ENCODE measurements around the gene UBE2L3.
"Not testable (repeated sequence)": the region's sequence is repeated elsewhere in the genome, so short reads cannot be mapped to it uniquely, and the experiment has no call there.

UBE2L3 gene

DNA sequence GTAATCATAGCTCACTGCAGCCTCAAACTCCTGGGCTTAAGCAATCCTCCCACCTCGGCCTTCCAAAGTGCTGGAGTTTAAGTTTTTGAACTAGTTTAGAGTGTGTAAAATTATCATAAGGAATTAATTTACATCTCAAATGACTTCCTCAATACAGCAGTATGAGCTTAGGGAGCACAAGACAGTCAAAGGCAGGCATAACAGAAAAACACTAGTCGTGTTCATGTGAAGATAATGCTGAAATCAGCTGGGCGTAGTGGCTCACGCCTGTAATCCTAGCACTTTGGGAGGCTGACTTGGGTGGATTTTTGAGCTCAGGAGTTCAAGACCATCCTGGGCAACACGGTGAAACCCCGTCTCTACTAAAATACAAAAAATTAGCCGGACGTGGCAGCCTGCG is 36.5 kb downstream of the UBE2L3 start:
- Histone ChIP-seq H2AFZ (ENCODE audit: low read depth, low read length, severe bottlenecking) (no peak overlapping the region), H3K79me2 (ENCODE audit: insufficient read depth, low read length) (peaks cover 61% of the 10 kb centered on the region), H3K4me2 (ENCODE audit: low read depth, low read length, poor library complexity, severe bottlenecking) (no peak overlapping the region), H3K4me3 (ENCODE audit: insufficient read depth, low read length, poor library complexity, severe bottlenecking) (no peak overlapping the region), H3K36me3 (ENCODE audit: low read length) (no peaks in the 10 kb centered on the region), H3K9me3 (ENCODE audit: insufficient read depth, low read length) (no peaks in the 10 kb centered on the region), H3F3A (ENCODE audit: insufficient read depth) (no peaks in the 10 kb centered on the region), H4K20me1 (ENCODE audit: low read depth, low read length) (no peaks in the 10 kb centered on the region), H3K27ac (ENCODE audit: low read depth, low read length) (no peak overlapping the region), H3K27me3 (ENCODE audit: low read length) (no peaks in the 10 kb centered on the region), H3K9ac (ENCODE audit: low read length) (no peak overlapping the region), H3K9me2 (replicated peaks; ENCODE audit: insufficient read depth, low read length) (no peaks in the 10 kb centered on the region)
- TF ChIP-seq, protein P1, sequence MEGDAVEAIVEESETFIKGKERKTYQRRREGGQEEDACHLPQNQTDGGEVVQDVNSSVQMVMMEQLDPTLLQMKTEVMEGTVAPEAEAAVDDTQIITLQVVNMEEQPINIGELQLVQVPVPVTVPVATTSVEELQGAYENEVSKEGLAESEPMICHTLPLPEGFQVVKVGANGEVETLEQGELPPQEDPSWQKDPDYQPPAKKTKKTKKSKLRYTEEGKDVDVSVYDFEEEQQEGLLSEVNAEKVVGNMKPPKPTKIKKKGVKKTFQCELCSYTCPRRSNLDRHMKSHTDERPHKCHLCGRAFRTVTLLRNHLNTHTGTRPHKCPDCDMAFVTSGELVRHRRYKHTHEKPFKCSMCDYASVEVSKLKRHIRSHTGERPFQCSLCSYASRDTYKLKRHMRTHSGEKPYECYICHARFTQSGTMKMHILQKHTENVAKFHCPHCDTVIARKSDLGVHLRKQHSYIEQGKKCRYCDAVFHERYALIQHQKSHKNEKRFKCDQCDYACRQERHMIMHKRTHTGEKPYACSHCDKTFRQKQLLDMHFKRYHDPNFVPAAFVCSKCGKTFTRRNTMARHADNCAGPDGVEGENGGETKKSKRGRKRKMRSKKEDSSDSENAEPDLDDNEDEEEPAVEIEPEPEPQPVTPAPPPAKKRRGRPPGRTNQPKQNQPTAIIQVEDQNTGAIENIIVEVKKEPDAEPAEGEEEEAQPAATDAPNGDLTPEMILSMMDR (IDR thresholded peaks at IDR 0.05; ENCODE audit: insufficient read depth, low read length, poor library complexity, severe bottlenecking), result no peak
- no peak for TF ChIP-seq EZH2phosphoT487 (conservative IDR thresholded peaks at IDR 0.05; ENCODE audit: low read length)

DNA sequence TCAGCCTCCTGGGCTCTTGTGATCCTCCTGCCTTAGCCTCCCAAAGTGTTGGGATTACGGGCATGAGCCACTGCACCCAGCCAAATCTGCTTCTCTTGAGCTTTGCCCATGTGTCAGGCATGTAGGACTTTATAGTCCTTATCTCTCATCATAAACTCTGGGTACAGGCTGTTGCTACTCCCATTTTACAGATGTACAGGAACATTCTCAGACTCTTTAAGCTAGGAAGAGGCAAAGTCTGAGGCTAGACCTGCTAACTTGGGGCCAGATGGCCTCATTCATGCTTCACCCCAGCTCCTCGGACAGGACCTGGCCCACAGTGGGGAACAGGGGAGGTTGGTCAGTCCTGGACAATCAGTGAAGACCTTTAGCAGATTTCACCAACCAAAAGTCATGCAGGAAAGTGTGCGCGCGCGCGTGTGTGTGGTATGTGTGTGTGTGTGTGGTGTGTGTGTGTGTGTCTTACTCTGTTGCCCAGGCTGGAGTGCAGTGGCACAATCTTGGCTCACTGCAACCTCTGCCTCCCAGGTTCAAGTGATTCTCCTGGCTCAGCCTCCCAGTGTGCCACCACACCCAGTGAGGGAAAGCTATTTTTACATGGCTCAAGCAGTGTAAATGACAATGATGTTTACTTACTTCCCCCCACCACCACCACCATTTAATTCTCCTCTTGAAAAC is 38.5 kb downstream of the UBE2L3 start:
- H3K36me3 ChIP-seq (ENCODE audit: low read length), result no peaks in the 10 kb centered on the region
- H3K27ac ChIP-seq (ENCODE audit: low read depth, low read length), result no peak overlapping the region
- H3K9ac ChIP-seq (ENCODE audit: low read length), result no peak overlapping the region
- H3K9me2 ChIP-seq (replicated peaks; ENCODE audit: insufficient read depth, low read length), result no peaks in the 10 kb centered on the region
- H3K9me3 ChIP-seq (ENCODE audit: insufficient read depth, low read length), result no peaks in the 10 kb centered on the region
- no peak for TF ChIP-seq EZH2phosphoT487 (conservative IDR thresholded peaks at IDR 0.05; ENCODE audit: low read length)
- TF ChIP-seq, protein P1 (IDR thresholded peaks at IDR 0.05; ENCODE audit: insufficient read depth, low read length, poor library complexity, severe bottlenecking), result no peak
- H3F3A ChIP-seq (ENCODE audit: insufficient read depth), result no peaks in the 10 kb centered on the region
- no peaks in the 10 kb centered on the region for H4K20me1 ChIP-seq (ENCODE audit: low read depth, low read length)
- no peak overlapping the region for H3K4me2 ChIP-seq (ENCODE audit: low read depth, low read length, poor library complexity, severe bottlenecking)
- H3K27me3 ChIP-seq (ENCODE audit: low read length), result no peaks in the 10 kb centered on the region
- H2AFZ ChIP-seq (ENCODE audit: low read depth, low read length, severe bottlenecking), result no peak overlapping the region
- H3K79me2 ChIP-seq (ENCODE audit: insufficient read depth, low read length), result peaks cover 46% of the 10 kb centered on the region
- no peak overlapping the region for H3K4me3 ChIP-seq (ENCODE audit: insufficient read depth, low read length, poor library complexity, severe bottlenecking)

DNA sequence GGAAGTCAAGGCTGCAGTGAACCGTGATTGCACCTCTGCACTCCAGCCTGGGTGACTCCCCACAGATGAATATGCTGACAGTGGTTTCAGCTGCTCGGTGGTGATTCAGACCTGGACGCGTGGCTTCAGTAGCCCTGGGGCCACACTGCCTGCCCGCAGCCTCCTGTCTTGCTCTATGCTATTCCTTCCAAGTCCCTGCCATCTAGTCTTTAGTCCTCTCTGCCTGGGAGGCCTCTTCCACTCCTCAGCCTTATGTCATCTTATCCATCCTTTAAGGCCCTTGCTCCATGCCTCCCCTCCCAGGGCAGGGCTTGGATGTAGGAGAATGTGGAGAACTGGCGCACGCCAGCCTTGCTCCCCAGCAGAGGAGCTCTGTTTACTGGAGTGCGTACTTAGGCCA is 39.3 kb downstream of the UBE2L3 start:
- Histone ChIP-seq H3K9me2 (replicated peaks; ENCODE audit: insufficient read depth, low read length) (no peaks in the 10 kb centered on the region), H3K9ac (ENCODE audit: low read length) (no peak overlapping the region), H3K4me3 (ENCODE audit: insufficient read depth, low read length, poor library complexity, severe bottlenecking) (no peak overlapping the region), H3K36me3 (ENCODE audit: low read length) (no peaks in the 10 kb centered on the region), H2AFZ (ENCODE audit: low read depth, low read length, severe bottlenecking) (no peak overlapping the region), H3K4me2 (ENCODE audit: low read depth, low read length, poor library complexity, severe bottlenecking) (no peak overlapping the region), H3K27ac (ENCODE audit: low read depth, low read length) (no peak overlapping the region), H4K20me1 (ENCODE audit: low read depth, low read length) (no peaks in the 10 kb centered on the region), H3K79me2 (ENCODE audit: insufficient read depth, low read length) (peaks cover 42% of the 10 kb centered on the region), H3K9me3 (ENCODE audit: insufficient read depth, low read length) (no peaks in the 10 kb centered on the region), H3F3A (ENCODE audit: insufficient read depth) (no peaks in the 10 kb centered on the region), H3K27me3 (ENCODE audit: low read length) (no peaks in the 10 kb centered on the region)
- no peak for TF ChIP-seq EZH2phosphoT487 (conservative IDR thresholded peaks at IDR 0.05; ENCODE audit: low read length)
- TF ChIP-seq, protein P1 (IDR thresholded peaks at IDR 0.05; ENCODE audit: insufficient read depth, low read length, poor library complexity, severe bottlenecking), result no peak

DNA sequence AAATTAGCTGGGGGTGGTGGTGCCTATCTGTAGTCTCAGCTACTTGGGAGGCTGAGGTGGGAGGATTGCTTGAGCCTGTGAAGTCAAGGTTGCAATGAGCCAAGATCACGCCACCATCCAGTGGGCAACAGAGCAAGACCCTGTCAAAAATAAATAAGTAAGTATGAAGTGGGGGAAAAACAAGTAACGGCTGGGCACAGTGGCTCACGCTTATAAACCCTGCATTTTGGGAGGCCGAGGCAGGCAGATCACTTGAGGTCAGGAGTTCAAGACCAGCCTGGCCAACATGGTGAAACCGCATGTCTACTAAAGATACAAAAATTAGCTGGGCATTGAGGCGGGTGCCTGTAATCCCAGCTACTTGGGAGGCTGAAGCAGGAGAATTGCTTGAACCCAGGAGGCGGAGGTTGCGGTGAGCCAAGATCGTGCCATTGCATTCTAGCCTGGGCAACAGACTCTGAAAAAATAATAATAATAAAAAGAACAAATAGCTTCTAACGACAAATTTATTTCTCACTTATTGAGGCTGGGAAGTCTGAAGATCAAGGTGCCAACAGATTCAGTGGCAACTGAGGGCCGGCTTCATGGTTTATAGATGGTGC is 42.1 kb downstream of the UBE2L3 start:
- not testable (repeated sequence) for H2AFZ ChIP-seq (ENCODE audit: low read depth, low read length, severe bottlenecking); H3F3A ChIP-seq (ENCODE audit: insufficient read depth); H3K9ac ChIP-seq (ENCODE audit: low read length); H3K9me2 ChIP-seq (replicated peaks; ENCODE audit: insufficient read depth, low read length); H3K36me3 ChIP-seq (ENCODE audit: low read length); H3K9me3 ChIP-seq (ENCODE audit: insufficient read depth, low read length); H3K4me3 ChIP-seq (ENCODE audit: insufficient read depth, low read length, poor library complexity, severe bottlenecking); H4K20me1 ChIP-seq (ENCODE audit: low read depth, low read length); H3K4me2 ChIP-seq (ENCODE audit: low read depth, low read length, poor library complexity, severe bottlenecking); H3K27ac ChIP-seq (ENCODE audit: low read depth, low read length); H3K27me3 ChIP-seq (ENCODE audit: low read length)
- peaks cover 37% of the 10 kb centered on the region for H3K79me2 ChIP-seq (ENCODE audit: insufficient read depth, low read length)
